Measurements from ENCODE around the gene POLR1D.
"Not testable (repeated sequence)": the region's sequence is repeated elsewhere in the genome, so short reads cannot be mapped to it uniquely, and the experiment has no call there.

POLR1D gene

GRCh38 chr13:27620377-27621115 is 1.1 kb upstream of the POLR1D start, which contains the start of gene LNX2:
TSS of gene LNX2 (minus strand) at chr13:27620529. CDS start at chr13:27581703, 38,826 bp downstream.
- peaks cover 39 to 53% (median 44%) of the 10 kb centered on the region in 10 experiments for H3K4me1 ChIP-seq
- H3K27ac ChIP-seq: peak within 1 kb of the TSS; percentile 77 to 94 (median 90)
- H3K9me3 ChIP-seq (replicated peaks in 1 of 11): peaks cover 0 to 2% (median 0%) of the 10 kb centered on the region in 11 experiments; a peak in 4 of 22 replicates
- peaks cover 23 to 76% (median 49%) of the 10 kb centered on the region in 11 experiments; a peak in 21 of 22 replicates for H4K20me1 ChIP-seq
- H3K27me3 ChIP-seq: no peaks in the 10 kb centered on the region
- peak within 1 kb of the TSS; percentile 87 to 96 (median 93) for H3K9ac ChIP-seq
- no peak for TF ChIP-seq Cebpa-rat (IDR thresholded peaks at IDR 0.05)
- peak within 1 kb of the TSS; percentile 84 to 98 (median 94) for H3K4me3 ChIP-seq
- peaks cover 12 to 31% (median 29%) of the 10 kb centered on the region in 11 experiments; a peak in 21 of 22 replicates for H3K36me3 ChIP-seq
- peak within 1 kb of the TSS; percentile 85 to 99 (median 96) for H3K4me2 ChIP-seq

GRCh38 chr13:27621116-27621365 is 651 bp upstream of the POLR1D start:
- Histone ChIP-seq H3K4me2 (peak overlapping the region; percentile 85 to 99 (median 96)), H3K36me3 (peaks cover 17 to 34% (median 34%) of the 10 kb centered on the region in 11 experiments; a peak in 21 of 22 replicates), H3K27ac (peak overlapping the region; percentile 77 to 94 (median 90); a peak in 21 of 22 replicates), H3K4me3 (peak overlapping the region; percentile 84 to 98 (median 94)), H3K27me3 (no peaks in the 10 kb centered on the region), H3K4me1 (peaks cover 39 to 53% (median 44%) of the 10 kb centered on the region in 10 experiments), H3K9me3 (replicated peaks in 1 of 11) (no peaks in the 10 kb centered on the region), H3K9ac (peak overlapping the region; percentile 87 to 96 (median 93)), H4K20me1 (peaks cover 28 to 80% (median 54%) of the 10 kb centered on the region in 11 experiments; a peak in 21 of 22 replicates)
- no peak for TF ChIP-seq Cebpa-rat (IDR thresholded peaks at IDR 0.05)

DNA sequence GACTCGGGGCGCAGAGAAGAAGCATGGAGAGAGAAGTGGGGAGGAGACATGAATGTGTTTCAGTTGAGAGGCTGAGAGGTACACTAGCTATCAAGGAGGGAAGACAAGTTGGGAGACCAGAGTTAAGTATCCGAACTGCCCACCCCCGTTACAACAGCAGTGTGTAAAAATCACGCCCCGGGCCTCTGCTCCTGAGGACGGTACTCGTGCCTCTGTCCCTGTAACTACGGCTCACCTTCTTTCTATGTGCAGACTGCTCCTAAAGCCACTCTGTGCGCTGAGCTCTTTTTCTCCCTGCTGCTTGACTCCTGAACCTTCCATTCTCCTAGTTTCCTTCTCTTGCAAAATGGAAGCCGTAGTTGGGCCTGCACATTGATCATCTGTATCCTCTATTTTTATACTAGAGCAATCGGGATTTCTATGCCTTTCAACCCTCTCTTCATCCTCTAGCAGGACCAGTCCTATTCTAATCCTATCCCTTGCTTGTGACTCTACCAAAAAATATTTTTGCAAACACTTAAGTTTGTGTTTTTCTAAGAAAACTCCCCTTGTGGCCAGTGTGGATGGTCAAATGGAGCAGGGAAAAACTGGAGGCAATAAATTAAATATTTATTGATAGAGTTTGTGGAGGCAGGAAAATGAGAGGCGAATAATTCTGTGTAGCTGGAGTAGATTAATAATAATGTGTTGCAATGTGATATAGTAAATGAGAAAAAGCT is 569 bp downstream of the POLR1D start:
- Histone ChIP-seq H3K9ac (peak overlapping the region; percentile 87 to 96 (median 93)), H3K4me3 (peak overlapping the region; percentile 84 to 98 (median 94)), H3K27me3 (no peaks in the 10 kb centered on the region), H3K4me1 (peaks cover 39 to 49% (median 44%) of the 10 kb centered on the region in 10 experiments), H4K20me1 (peaks cover 40 to 84% (median 66%) of the 10 kb centered on the region in 11 experiments; a peak in 21 of 22 replicates), H3K36me3 (peaks cover 26 to 47% (median 46%) of the 10 kb centered on the region in 11 experiments; a peak in 21 of 22 replicates), H3K4me2 (peak overlapping the region; percentile 85 to 99 (median 96)), H3K9me3 (replicated peaks in 1 of 11) (no peaks in the 10 kb centered on the region), H3K27ac (peak overlapping the region; percentile 77 to 94 (median 90))
- TF ChIP-seq Cebpa-rat (IDR thresholded peaks at IDR 0.05): no peak

- Histone ChIP-seq H3K9ac (peak overlapping the region in 7 of 11 experiments; percentile 90 to 96 (median 94); a peak in 10 of 22 replicates), H3K27me3 (no peaks in the 10 kb centered on the region), H3K27ac (no peak overlapping the region), H3K4me1 (peaks cover 37 to 46% (median 41%) of the 10 kb centered on the region in 10 experiments), H4K20me1 (peaks cover 47 to 85% (median 69%) of the 10 kb centered on the region in 11 experiments; a peak in 21 of 22 replicates), H3K36me3 (peaks cover 32 to 53% (median 51%) of the 10 kb centered on the region in 11 experiments; a peak in 21 of 22 replicates), H3K4me3 (peak overlapping the region; percentile 84 to 98 (median 94)), H3K9me3 (replicated peaks in 1 of 11) (no peaks in the 10 kb centered on the region), H3K4me2 (peak overlapping the region; percentile 85 to 99 (median 96))
- no peak for TF ChIP-seq Cebpa-rat (IDR thresholded peaks at IDR 0.05)
These were observed 1.2 kb downstream of the POLR1D start for GRCh38 chr13:27622881-27623280.

DNA sequence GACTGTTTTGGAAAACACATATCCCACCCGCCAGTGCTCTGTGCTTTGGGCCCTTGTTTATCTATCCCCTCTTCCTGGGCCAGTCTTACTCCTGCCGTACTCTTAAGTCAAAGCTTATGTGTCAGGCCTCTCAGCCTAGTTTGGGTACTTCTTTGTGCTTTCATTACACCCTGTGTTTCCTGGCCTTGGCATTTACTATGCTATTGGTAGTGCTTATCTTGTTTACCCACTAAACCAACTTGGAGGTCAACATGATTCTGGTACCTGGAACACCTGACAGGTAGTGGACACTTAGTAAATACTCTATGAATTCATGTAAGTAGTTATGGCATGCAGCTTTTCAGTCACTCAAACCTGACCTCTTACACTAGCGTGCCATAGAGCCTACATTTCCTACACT is 2.4 kb downstream of the POLR1D start:
- peaks cover 52 to 85% (median 73%) of the 10 kb centered on the region in 11 experiments; a peak in 21 of 22 replicates for H4K20me1 ChIP-seq
- peak overlapping the region in 1 of 10 experiments; percentile 98; a peak in 2 of 20 replicates for H3K4me3 ChIP-seq
- no peak overlapping the region for H3K27ac ChIP-seq
- TF ChIP-seq Cebpa-rat (IDR thresholded peaks at IDR 0.05): no peak
- H3K4me1 ChIP-seq: peaks cover 26 to 35% (median 30%) of the 10 kb centered on the region in 10 experiments
- peaks cover 41 to 65% (median 63%) of the 10 kb centered on the region in 11 experiments; a peak in 21 of 22 replicates for H3K36me3 ChIP-seq
- peak overlapping the region; percentile 85 to 99 (median 96); a peak in 21 of 22 replicates for H3K4me2 ChIP-seq
- no peak overlapping the region for H3K9ac ChIP-seq
- no peaks in the 10 kb centered on the region for H3K27me3 ChIP-seq
- H3K9me3 ChIP-seq (replicated peaks in 1 of 11): no peaks in the 10 kb centered on the region

- H3K4me2 ChIP-seq: no peak overlapping the region
These were observed 4.1 kb downstream of the POLR1D start for GRCh38 chr13:27625839-27626238.

DNA sequence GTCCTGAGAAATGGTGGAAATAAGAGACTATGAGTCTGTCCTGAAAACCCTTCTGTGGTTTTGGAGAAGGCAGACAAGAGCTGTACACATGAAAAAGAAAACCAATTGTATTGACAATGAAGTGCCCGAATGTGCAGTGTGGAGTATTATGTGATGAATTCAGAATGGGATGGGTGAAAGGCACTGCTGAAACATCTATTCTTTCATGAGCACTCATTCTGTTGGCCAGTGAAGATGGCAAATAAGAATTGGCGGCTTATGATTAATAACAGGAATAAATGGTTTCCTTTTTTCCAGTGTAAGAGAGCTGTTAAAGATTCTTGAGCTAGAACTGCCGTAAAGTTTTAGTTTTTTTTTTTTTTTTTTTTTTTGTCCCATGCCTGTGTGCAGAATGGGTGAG is 5.7 kb downstream of the POLR1D start:
- H3K27me3 ChIP-seq: no peaks in the 10 kb centered on the region
- no peak overlapping the region for H3K4me2 ChIP-seq
- H3K36me3 ChIP-seq: peaks cover 65 to 98% (median 92%) of the 10 kb centered on the region in 11 experiments
- H4K20me1 ChIP-seq: peaks cover 83 to 100% (median 98%) of the 10 kb centered on the region in 11 experiments
- H3K9me3 ChIP-seq (replicated peaks in 1 of 11): no peaks in the 10 kb centered on the region
- H3K27ac ChIP-seq: no peak overlapping the region
- peaks cover 18 to 29% (median 23%) of the 10 kb centered on the region in 10 experiments for H3K4me1 ChIP-seq
- H3K9ac ChIP-seq: no peak overlapping the region
- TF ChIP-seq Cebpa-rat (IDR thresholded peaks at IDR 0.05): no peak
- H3K4me3 ChIP-seq: no peak overlapping the region

More at GRCh38 chr13:27625839-27626238, 4.1 kb downstream of the POLR1D start:
- TF ChIP-seq Cebpa-rat (IDR thresholded peaks at IDR 0.05): no peak
- Histone ChIP-seq H3K4me1 (peaks cover 20 to 30% (median 24%) of the 10 kb centered on the region in 10 experiments), H3K9ac (no peak overlapping the region), H3K36me3 (peaks cover 50 to 82% (median 77%) of the 10 kb centered on the region in 11 experiments; a peak in 21 of 22 replicates), H4K20me1 (peaks cover 67 to 92% (median 87%) of the 10 kb centered on the region in 11 experiments), H3K27me3 (no peaks in the 10 kb centered on the region), H3K9me3 (replicated peaks in 1 of 11) (no peaks in the 10 kb centered on the region), H3K4me3 (no peak overlapping the region), H3K27ac (no peak overlapping the region)

GRCh38 chr13:27628081-27628480 is 6.4 kb downstream of the POLR1D start:
- Histone ChIP-seq H3K4me3 (no peak overlapping the region), H3K36me3 (peaks cover 72 to 100% (median 95%) of the 10 kb centered on the region in 11 experiments), H3K27me3 (no peaks in the 10 kb centered on the region), H3K27ac (no peak overlapping the region), H4K20me1 (peaks cover 90 to 100% (median 100%) of the 10 kb centered on the region in 11 experiments), H3K4me1 (peaks cover 11 to 23% (median 17%) of the 10 kb centered on the region in 10 experiments), H3K9me3 (replicated peaks in 1 of 11) (no peaks in the 10 kb centered on the region), H3K4me2 (no peak overlapping the region), H3K9ac (no peak overlapping the region)
- TF ChIP-seq Cebpa-rat (IDR thresholded peaks at IDR 0.05): no peak

DNA sequence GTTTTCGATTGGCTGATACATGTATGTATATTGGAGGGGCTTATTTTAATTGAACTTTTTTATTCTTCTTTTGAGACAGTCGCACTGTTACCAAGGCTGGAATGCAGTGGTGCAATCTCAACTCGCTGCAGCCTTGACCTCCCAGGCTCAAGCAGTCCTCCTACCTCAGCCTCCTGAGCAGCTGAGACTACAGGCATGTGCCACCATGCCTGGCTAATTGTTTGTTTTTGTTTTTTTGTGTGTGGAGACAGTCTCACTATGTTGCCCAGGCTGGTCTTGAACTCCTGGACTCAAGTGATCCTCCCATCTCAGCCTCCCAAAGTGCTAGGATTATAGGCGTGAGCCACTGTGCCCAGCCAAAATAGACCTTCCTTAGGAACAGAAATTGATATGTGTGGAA is 7.1 kb downstream of the POLR1D start:
- H4K20me1 ChIP-seq: peaks cover 89 to 100% (median 100%) of the 10 kb centered on the region in 11 experiments
- H3K4me1 ChIP-seq: peaks cover 4 to 16% (median 10%) of the 10 kb centered on the region in 10 experiments; a peak in 17 of 20 replicates
- H3K27ac ChIP-seq; H3K4me2 ChIP-seq; H3K9me3 ChIP-seq (replicated peaks in 1 of 11); H3K4me3 ChIP-seq; H3K27me3 ChIP-seq; H3K9ac ChIP-seq: not testable (repeated sequence)
- H3K36me3 ChIP-seq: peaks cover 74 to 100% (median 94%) of the 10 kb centered on the region in 11 experiments

Data from BLaER1 treated with 17β-estradiol and CSF1 and Interleukin-3, amounts not matched to agents 10 nM and 100 nM (cell line).